Measurements from ENCODE around the gene NEDD4L. TPM values are rescaled to one million over a fixed set of nuclear protein-coding genes. Genes with fewer than 3 reads are reported as not detected.

NEDD4L gene
- total RNA-seq, 1 experiment from 2014 or later, result 42.9 TPM

- no peak for DNase-seq (ENCODE audit: low read depth, low spot score)
- TF ChIP-seq SIN3A (IDR thresholded peaks at IDR 0.05; ENCODE audit: borderline replicate concordance, insufficient read depth, low read depth, low read length) (no peak), REST (IDR thresholded peaks at IDR 0.05; ENCODE audit: insufficient read depth in 1 of 2, low read depth in 2 of 2, low read length in 1 of 2) (no peak), TCF7L2 (IDR thresholded peaks at IDR 0.05; ENCODE audit: low read depth, low read length) (no peak)
- ChIA-PET POLR2A (no interaction called here), CTCF (no interaction called here)
- Histone ChIP-seq H3K27ac (ENCODE audit: low read length) (no peak overlapping the region), H3K4me1 (ENCODE audit: control insufficient read depth, insufficient read depth, low read length) (no peaks in the 10 kb centered on the region), H3K9me3 (ENCODE audit: control insufficient read depth, insufficient read depth, low read depth, low read length) (no peaks in the 10 kb centered on the region), H3K27me3 (ENCODE audit: control insufficient read depth, insufficient read depth, low read length) (no peaks in the 10 kb centered on the region), H3K36me3 (ENCODE audit: control insufficient read depth, insufficient read depth, low read length) (no peaks in the 10 kb centered on the region), H3K4me3 (ENCODE audit: low read depth in 2 of 2, low read length in 2 of 2) (no peak overlapping the region)
- ATAC-seq, result no peak
- in situ Hi-C loops (cut with HindIII; ENCODE audit: low pct_unique_long_range_greater_than_20kb, low sequenced_read_pairs), result no loop called here
- BruUV-seq (replicated peaks), result no TSS peak
- intact Hi-C loops (cut with micrococcal nuclease; ENCODE audit: unreplicated experiment), result no loop called here
Measured at GRCh38 chr18:58443671-58444070, 399.6 kb downstream of the NEDD4L start.

DNA sequence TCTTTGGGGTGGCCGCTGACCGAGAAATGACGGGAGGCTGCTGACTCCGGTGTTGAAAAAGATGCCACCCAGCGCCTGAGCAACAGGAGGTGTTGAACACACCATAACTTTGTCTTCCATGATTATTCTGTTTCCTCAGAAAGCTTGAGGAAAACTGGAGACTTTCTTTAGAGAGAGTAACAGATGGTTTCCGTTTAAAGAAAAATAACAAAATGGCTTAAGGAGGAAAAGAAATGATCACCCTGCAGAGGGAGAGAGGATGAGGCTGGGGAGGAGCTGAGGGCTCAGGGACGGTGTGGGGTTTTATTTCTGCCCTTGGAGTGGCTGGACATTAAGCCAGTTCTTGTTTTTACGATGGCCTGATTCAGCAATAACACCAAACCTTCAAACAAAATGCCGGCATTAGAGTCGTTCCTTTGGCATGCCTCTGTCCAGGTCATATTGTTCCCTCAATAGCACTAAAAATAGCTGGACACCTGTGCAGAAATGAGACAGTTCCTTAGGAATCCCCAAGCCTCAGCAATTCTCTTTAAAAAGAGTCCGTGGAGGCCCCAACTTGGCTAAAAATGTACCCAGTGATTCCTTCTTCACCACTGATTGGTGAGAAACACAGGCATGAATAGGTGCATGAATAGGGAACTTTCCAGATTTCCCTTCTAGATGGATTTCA is 402.5 kb downstream of the NEDD4L start:
- in situ Hi-C loops (cut with HindIII; ENCODE audit: low pct_unique_long_range_greater_than_20kb, low sequenced_read_pairs), result no loop called here
- CTCF ChIA-PET, result no interaction called here
- Histone ChIP-seq H3K27ac (ENCODE audit: low read length) (no peak overlapping the region), H3K4me3 (ENCODE audit: low read depth in 2 of 2, low read length in 2 of 2) (no peak overlapping the region), H3K27me3 (ENCODE audit: control insufficient read depth, insufficient read depth, low read length) (no peaks in the 10 kb centered on the region), H3K36me3 (ENCODE audit: control insufficient read depth, insufficient read depth, low read length) (no peaks in the 10 kb centered on the region), H3K4me1 (ENCODE audit: control insufficient read depth, insufficient read depth, low read length) (no peaks in the 10 kb centered on the region), H3K9me3 (ENCODE audit: control insufficient read depth, insufficient read depth, low read depth, low read length) (no peaks in the 10 kb centered on the region)
- ATAC-seq, result no peak
- intact Hi-C loops (cut with micrococcal nuclease; ENCODE audit: unreplicated experiment), result no loop called here
- no TSS peak for BruUV-seq (replicated peaks)
- POLR2A ChIA-PET, result no interaction called here
- no peak for DNase-seq (ENCODE audit: low read depth, low spot score)
- TF ChIP-seq SIN3A (IDR thresholded peaks at IDR 0.05; ENCODE audit: borderline replicate concordance, insufficient read depth, low read depth, low read length) (no peak), REST (IDR thresholded peaks at IDR 0.05; ENCODE audit: insufficient read depth in 1 of 2, low read depth in 2 of 2, low read length in 1 of 2) (no peak), CTCF (IDR thresholded peaks at IDR 0.05) (no peak), TCF7L2 (IDR thresholded peaks at IDR 0.05; ENCODE audit: low read depth, low read length) (no peak), POLR2AphosphoS5 (IDR thresholded peaks at IDR 0.05; ENCODE audit: low read depth, low read length) (no peak)
